ENCODE data around the gene THPO.
"Not testable (repeated sequence)": the region's sequence is repeated elsewhere in the genome, so short reads cannot be mapped to it uniquely, and the experiment has no call there.

The THPO gene

GRCh38 chr3:184347321-184348056 is 30.5 kb downstream of the THPO start:
- no peak for DNase-seq

GRCh38 chr3:184346480-184347190 is 31.4 kb downstream of the THPO start:
- no peak for DNase-seq

DNA sequence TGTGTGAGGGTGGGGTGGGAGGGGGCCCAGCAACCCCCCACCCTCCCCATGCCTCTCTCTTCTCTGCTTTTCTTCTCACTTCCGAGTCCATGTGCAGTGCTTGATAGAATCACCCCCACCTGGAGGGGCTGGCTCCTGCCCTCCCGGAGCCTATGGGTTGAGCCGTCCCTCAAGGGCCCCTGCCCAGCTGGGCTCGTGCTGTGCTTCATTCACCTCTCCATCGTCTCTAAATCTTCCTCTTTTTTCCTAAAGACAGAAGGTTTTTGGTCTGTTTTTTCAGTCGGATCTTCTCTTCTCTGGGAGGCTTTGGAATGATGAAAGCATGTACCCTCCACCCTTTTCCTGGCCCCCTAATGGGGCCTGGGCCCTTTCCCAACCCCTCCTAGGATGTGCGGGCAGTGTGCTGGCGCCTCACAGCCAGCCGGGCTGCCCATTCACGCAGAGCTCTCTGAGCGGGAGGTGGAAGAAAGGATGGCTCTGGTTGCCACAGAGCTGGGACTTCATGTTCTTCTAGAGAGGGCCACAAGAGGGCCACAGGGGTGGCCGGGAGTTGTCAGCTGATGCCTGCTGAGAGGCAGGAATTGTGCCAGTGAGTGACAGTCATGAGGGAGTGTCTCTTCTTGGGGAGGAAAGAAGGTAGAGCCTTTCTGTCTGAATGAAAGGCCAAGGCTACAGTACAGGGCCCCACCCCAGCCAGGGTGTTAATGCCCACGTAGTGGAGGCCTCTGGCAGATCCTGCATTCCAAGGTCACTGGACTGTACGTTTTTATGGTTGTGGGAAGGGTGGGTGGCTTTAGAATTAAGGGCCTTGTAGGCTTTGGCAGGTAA is 32.5 kb downstream of the THPO start:
- no peak for DNase-seq

GRCh38 chr3:184344579-184345316 is 33.3 kb downstream of the THPO start:
- DNase-seq: no peak

- DNase-seq: no peak
Measured at GRCh38 chr3:184343200-184343876, 34.7 kb downstream of the THPO start.

GRCh38 chr3:184341925-184342324 is 36.1 kb downstream of the THPO start:
- no peak for DNase-seq

DNA sequence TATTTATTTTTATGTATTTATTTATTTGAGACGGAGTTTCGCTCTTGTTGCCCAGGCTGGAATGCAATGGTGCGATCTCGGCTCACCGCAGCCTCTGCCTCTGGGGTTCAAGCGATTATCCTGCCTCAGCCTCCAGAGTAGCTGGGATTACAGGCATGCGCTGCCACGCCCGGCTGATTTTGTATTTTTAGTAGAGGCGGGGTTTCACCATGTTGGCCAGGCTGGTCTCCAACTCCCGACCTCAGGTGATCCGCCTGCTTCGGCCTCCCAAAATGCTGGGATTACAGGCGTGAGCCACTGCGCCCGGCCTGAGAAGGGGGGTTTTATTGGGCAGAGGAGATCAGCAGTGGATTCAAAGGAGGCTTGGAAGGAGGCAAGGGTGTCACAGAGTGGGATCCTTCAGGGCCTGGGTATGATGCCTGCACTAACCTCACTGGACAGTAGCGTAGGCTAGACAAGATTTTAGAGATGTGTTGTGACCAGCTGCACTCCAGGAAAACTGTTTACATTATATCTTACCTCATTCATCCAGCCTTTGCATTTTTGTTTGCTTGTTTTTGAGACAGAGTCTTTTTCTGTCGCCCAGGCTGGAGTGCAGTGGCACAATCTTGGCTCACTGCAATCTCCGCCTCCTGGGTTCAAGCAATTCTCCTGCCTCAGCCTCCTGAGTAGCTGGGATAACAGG is 38.4 kb downstream of the THPO start:
- not testable (repeated sequence) for DNase-seq

DNA sequence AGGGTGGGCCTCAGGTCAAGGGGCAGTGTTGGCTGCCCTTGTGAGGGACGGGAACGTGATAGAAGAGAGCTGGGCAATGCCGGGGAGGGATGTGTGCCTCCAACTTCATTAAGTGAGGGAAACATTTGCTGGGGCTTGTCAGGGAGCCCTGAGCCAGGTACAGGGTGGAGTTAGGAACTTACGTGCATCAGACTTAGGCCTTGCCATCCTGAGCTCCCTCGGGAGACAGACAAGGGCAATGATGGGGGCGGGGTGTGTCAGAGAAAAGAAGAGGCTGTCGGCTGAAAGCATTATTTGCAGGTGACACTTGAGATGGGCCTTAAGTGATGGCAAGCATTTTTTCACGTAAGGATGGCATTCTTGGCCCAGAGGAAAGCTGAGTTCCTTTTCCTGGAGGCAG is 39.0 kb downstream of the THPO start:
- DNase-seq: no peak

GRCh38 chr3:184338511-184338945 is 39.5 kb downstream of the THPO start:
- no peak for DNase-seq

DNA sequence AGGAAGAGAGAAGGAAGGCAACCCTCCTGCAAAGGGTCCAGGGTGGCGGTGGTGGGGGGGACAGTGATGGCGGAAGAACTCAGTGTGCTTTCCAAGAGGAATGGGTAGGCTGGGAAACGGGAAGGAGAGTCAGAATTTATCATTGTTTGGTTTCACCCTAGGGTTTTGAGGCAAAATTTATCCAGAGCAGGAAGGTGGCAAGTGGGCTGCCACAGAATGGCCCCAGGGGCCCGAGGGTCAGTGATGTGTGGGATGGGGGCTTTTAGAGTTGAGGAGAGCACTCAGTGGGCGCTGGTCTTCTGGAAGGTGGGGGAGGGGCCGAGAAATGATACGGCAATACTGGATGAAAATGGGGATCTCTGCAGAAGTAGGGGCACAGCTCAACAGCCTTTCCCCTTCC is 40.0 kb downstream of the THPO start:
- no peak for DNase-seq

DNA sequence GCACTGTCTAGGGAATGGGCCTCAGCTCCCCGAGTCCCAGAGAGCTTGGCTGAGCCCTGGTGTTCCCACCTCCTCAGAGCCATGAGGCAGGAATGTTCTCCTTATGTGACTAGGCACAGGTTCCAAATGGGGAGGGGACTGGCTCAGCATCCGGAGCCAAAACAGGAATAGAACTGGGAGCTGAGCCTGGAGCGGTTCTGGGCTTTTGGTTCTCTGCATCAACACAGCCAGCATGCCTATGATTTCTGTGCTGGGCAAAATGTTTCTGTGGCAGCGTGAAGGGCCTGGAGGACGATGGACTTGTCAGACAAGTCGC is 40.6 kb downstream of the THPO start, which contains the start of gene FAM131A:
TSS of gene FAM131A (plus strand) at position 202 of the 316 bp plus-strand sequence. CDS start at position 233, 31 bp downstream.
- no peak for DNase-seq

- no peak for DNase-seq
Measured at GRCh38 chr3:184336547-184337398, 41.2 kb downstream of the THPO start.

DNA sequence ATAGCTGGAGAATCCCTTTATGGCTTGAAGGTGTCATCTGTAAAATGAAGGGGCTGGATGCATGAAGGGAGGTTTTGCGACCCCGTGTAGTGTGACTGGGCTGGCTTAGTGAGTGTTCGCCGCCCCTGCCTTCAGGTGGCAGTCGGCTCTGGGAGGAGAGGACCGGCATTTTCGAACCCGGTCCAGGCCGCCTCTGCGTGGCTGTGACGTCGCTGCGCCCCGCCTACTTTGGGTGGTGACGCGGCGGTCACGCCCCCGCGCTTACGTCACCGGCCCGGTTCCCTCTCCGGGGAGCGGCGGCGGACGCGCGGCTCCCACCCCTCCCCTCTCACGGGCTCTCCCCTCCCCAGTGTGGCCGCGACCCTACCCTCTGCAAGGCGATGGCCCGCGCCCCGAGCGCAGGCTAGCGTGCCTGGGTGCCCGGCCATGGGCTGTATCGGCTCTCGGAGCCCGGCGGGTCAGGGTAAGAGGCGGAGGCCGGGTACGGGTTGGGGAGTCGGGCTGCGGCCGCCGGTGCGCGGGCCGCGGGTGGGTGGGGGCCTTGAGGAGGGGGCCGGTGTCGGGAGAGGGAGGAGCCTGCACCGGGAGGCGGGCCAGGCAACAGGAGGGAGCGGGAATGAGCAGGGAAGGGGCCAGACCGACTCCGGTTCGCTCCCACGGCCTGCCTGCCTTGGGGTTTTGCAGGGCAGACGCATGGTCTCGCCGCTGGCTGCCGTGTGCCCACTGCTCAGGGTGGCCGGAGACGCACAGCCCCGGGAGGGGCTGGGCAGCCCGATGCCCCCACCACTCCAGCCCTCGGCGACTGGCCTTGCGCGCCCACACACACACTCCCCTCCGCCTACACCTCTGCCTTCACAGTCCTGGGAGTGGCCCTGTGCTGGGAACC is 42.1 kb downstream of the THPO start:
- peak; percentile 80 for DNase-seq

GRCh38 chr3:184335291-184335660 is 42.7 kb downstream of the THPO start:
- no peak for DNase-seq

GRCh38 chr3:184334470-184335158 is 43.4 kb downstream of the THPO start:
- peak; percentile 20 for DNase-seq

DNA sequence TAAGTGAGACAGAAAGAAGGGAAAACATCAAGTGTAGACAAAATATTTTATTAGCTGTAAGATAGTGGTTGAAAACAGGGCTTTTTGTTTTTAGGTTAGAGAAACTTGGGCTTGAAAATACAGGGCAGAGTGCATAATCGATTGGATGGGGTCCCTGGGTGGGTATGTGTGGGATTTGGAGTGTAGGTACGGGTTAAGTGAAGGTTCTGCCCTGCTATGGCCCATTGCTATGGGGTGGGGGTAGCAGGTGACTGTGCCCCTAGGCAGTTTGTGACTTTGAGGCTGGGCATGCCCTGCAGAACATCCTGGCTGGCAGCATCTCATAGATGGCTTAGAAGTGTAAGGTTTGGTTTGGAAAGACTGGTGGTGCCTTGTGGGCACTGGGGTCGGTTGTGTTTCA is 44.3 kb downstream of the THPO start:
- no peak for DNase-seq

GRCh38 chr3:184333190-184333589 is 44.8 kb downstream of the THPO start:
- DNase-seq: no peak

GRCh38 chr3:184332370-184333090 is 45.5 kb downstream of the THPO start:
- no peak for DNase-seq

Data from activated gamma-delta T cell treated with Interleukin-2 at 50 U/mL for 16 hours (primary cell).